Measurements from ENCODE around the gene PPIF.

DNA sequence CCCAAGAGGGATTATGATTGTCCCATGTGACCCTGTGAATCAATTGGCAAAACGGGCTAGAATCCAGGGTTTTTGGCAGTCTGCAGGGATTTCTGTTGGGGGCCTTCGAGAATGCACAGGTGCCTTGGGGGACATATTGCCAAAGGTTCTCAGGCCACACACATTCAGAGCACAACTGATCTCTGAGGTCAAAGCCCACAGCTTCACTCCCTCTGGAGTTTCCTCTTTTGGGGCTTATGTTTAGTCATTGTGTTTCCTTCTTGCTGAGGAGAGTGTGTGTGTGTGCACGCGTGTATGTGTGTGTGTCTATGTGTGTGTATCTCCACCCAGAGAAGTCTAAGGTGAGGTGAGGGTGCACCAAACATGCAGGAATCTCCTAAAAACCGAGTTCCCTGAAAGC lies 8.8 kb downstream of the PPIF start:
- TF ChIP-seq POLR2A (IDR thresholded peaks at IDR 0.05; ENCODE audit: low read length), result no peak
- no peak for TF ChIP-seq GATA1 (IDR thresholded peaks at IDR 0.05; ENCODE audit: low read depth, low read length)

Measured in erythroblast (primary cell).